Activated T-cell treated with anti-CD3 and anti-CD28 coated beads, Interleukin-2, amount 50 U/mL, for 24 hours (primary cell): Measurements from ENCODE around the gene SLC2A10.

ENCODE experiments used
- DNase-seq: peaks from one replicate; pipeline ENCODE4 v3.0.0-alpha.2; 2020
- H3K27ac Mint-ChIP-seq: 2 replicates; pipeline ENCODE4 v1.8.0; 2020; ENCODE audit warnings: mild to moderate bottlenecking, mixed read lengths
- H3K27me3 Mint-ChIP-seq: 2 replicates; pipeline ENCODE4 v1.8.0; 2020; ENCODE audit warnings: mixed read lengths
- H3K36me3 Mint-ChIP-seq: 2 replicates; pipeline ENCODE4 v1.8.0; 2020; ENCODE audit warnings: low read depth, mixed read lengths
- H3K4me1 Mint-ChIP-seq: 2 replicates; pipeline ENCODE4 v1.8.0; 2020; ENCODE audit warnings: low read depth, mixed read lengths
- H3K4me3 Mint-ChIP-seq: 2 replicates; pipeline ENCODE4 v1.8.0; 2020; ENCODE audit warnings: mild to moderate bottlenecking, moderate library complexity, mixed read lengths
- H3K9me3 Mint-ChIP-seq: 2 replicates; pipeline ENCODE4 v1.8.0; 2020; ENCODE audit warnings: mixed read lengths

The SLC2A10 gene

GRCh38 chr20:46722450-46722849 is 13.0 kb downstream of the SLC2A10 start:
- Mint-ChIP-seq H3K27me3 (no peaks in the 10 kb centered on the region), H3K4me1 (peaks cover 2% of the 10 kb centered on the region), H3K4me3 (no peak overlapping the region), H3K36me3 (no peaks in the 10 kb centered on the region), H3K9me3 (peaks cover 16% of the 10 kb centered on the region), H3K27ac (no peak overlapping the region)
- DNase-seq: no peak

GRCh38 chr20:46723039-46723438 is 13.6 kb downstream of the SLC2A10 start:
- Mint-ChIP-seq H3K36me3 (no peaks in the 10 kb centered on the region), H3K27me3 (no peaks in the 10 kb centered on the region), H3K4me1 (peaks cover 2% of the 10 kb centered on the region), H3K4me3 (no peak overlapping the region), H3K27ac (no peak overlapping the region), H3K9me3 (peaks cover 16% of the 10 kb centered on the region)
- DNase-seq: no peak

- Mint-ChIP-seq H3K9me3 (peaks cover 13% of the 10 kb centered on the region), H3K27ac (no peak overlapping the region), H3K27me3 (peaks cover 4% of the 10 kb centered on the region), H3K36me3 (no peaks in the 10 kb centered on the region), H3K4me3 (no peak overlapping the region), H3K4me1 (peaks cover 2% of the 10 kb centered on the region)
- DNase-seq: no peak
These were observed 15.0 kb downstream of the SLC2A10 start for GRCh38 chr20:46724343-46724959.

GRCh38 chr20:46725186-46726165 is 16.0 kb downstream of the SLC2A10 start:
- no peak for DNase-seq
- H3K27ac Mint-ChIP-seq: no peak overlapping the region
- peaks cover 4% of the 10 kb centered on the region for H3K9me3 Mint-ChIP-seq
- H3K4me1 Mint-ChIP-seq: peaks cover 2% of the 10 kb centered on the region
- no peaks in the 10 kb centered on the region for H3K36me3 Mint-ChIP-seq
- no peak overlapping the region for H3K4me3 Mint-ChIP-seq
- peaks cover 6% of the 10 kb centered on the region for H3K27me3 Mint-ChIP-seq

- no peaks in the 10 kb centered on the region for H3K9me3 Mint-ChIP-seq
- H3K27ac Mint-ChIP-seq: no peak overlapping the region
- peaks cover 22% of the 10 kb centered on the region for H3K27me3 Mint-ChIP-seq
- DNase-seq: no peak
- H3K36me3 Mint-ChIP-seq: no peaks in the 10 kb centered on the region
- H3K4me1 Mint-ChIP-seq: no peaks in the 10 kb centered on the region
- no peak overlapping the region for H3K4me3 Mint-ChIP-seq
These were observed 22.3 kb downstream of the SLC2A10 start for GRCh38 chr20:46731770-46732169.

- Mint-ChIP-seq H3K27me3 (peaks cover 37% of the 10 kb centered on the region), H3K9me3 (no peaks in the 10 kb centered on the region), H3K36me3 (no peaks in the 10 kb centered on the region), H3K4me1 (no peaks in the 10 kb centered on the region), H3K27ac (no peak overlapping the region), H3K4me3 (no peak overlapping the region)
- DNase-seq: no peak
These were observed 26.0 kb downstream of the SLC2A10 start for GRCh38 chr20:46735436-46735835.

GRCh38 chr20:46739431-46740213 is 30.2 kb downstream of the SLC2A10 start:
- DNase-seq: no peak
- Mint-ChIP-seq H3K4me3 (no peak overlapping the region), H3K9me3 (no peaks in the 10 kb centered on the region), H3K36me3 (no peaks in the 10 kb centered on the region), H3K4me1 (no peaks in the 10 kb centered on the region), H3K27ac (no peak overlapping the region), H3K27me3 (peaks cover 65% of the 10 kb centered on the region)

GRCh38 chr20:46740214-46740609 is 30.8 kb downstream of the SLC2A10 start:
- Mint-ChIP-seq H3K4me1 (no peaks in the 10 kb centered on the region), H3K9me3 (no peaks in the 10 kb centered on the region), H3K27ac (no peak overlapping the region), H3K27me3 (peaks cover 67% of the 10 kb centered on the region), H3K36me3 (no peaks in the 10 kb centered on the region), H3K4me3 (no peak overlapping the region)
- no peak for DNase-seq

- DNase-seq: no peak
- Mint-ChIP-seq H3K27ac (no peak overlapping the region), H3K4me3 (no peak overlapping the region), H3K36me3 (no peaks in the 10 kb centered on the region), H3K27me3 (peaks cover 71% of the 10 kb centered on the region), H3K4me1 (no peaks in the 10 kb centered on the region), H3K9me3 (no peaks in the 10 kb centered on the region)
These were observed 32.6 kb downstream of the SLC2A10 start for GRCh38 chr20:46741924-46742668.

GRCh38 chr20:46742669-46743045 is 33.2 kb downstream of the SLC2A10 start:
- Mint-ChIP-seq H3K27me3 (peaks cover 75% of the 10 kb centered on the region), H3K4me3 (no peak overlapping the region), H3K4me1 (no peaks in the 10 kb centered on the region), H3K36me3 (no peaks in the 10 kb centered on the region), H3K27ac (no peak overlapping the region), H3K9me3 (no peaks in the 10 kb centered on the region)
- DNase-seq: no peak

GRCh38 chr20:46743088-46743487 is 33.6 kb downstream of the SLC2A10 start:
- Mint-ChIP-seq H3K9me3 (no peaks in the 10 kb centered on the region), H3K4me1 (no peaks in the 10 kb centered on the region), H3K27me3 (peaks cover 80% of the 10 kb centered on the region), H3K4me3 (no peak overlapping the region), H3K27ac (no peak overlapping the region), H3K36me3 (no peaks in the 10 kb centered on the region)
- no peak for DNase-seq

GRCh38 chr20:46746956-46747526 is 37.6 kb downstream of the SLC2A10 start:
- Mint-ChIP-seq H3K9me3 (no peaks in the 10 kb centered on the region), H3K27ac (no peak overlapping the region), H3K27me3 (peaks cover 80% of the 10 kb centered on the region), H3K36me3 (no peaks in the 10 kb centered on the region), H3K4me3 (no peak overlapping the region), H3K4me1 (no peaks in the 10 kb centered on the region)
- no peak for DNase-seq

- H3K4me3 Mint-ChIP-seq: no peak overlapping the region
- H3K4me1 Mint-ChIP-seq: no peaks in the 10 kb centered on the region
- H3K36me3 Mint-ChIP-seq: no peaks in the 10 kb centered on the region
- no peak for DNase-seq
- H3K9me3 Mint-ChIP-seq: no peaks in the 10 kb centered on the region
- H3K27ac Mint-ChIP-seq: no peak overlapping the region
- peaks cover 70% of the 10 kb centered on the region for H3K27me3 Mint-ChIP-seq
These were observed 39.7 kb downstream of the SLC2A10 start for GRCh38 chr20:46749147-46749546.

- no peak overlapping the region for H3K4me3 Mint-ChIP-seq
- H3K4me1 Mint-ChIP-seq: no peaks in the 10 kb centered on the region
- peaks cover 50% of the 10 kb centered on the region for H3K27me3 Mint-ChIP-seq
- H3K9me3 Mint-ChIP-seq: no peaks in the 10 kb centered on the region
- H3K36me3 Mint-ChIP-seq: no peaks in the 10 kb centered on the region
- DNase-seq: no peak
- no peak overlapping the region for H3K27ac Mint-ChIP-seq
These were observed 42.4 kb downstream of the SLC2A10 start for GRCh38 chr20:46751856-46752255.
